ENCODE results near the gene COL6A2. TPM values are rescaled to one million over a fixed set of nuclear protein-coding genes. Genes with fewer than 3 reads are reported as not detected.

The COL6A2 gene
- total and polyA plus RNA-seq, 8 donors = 79.3 to 3,737 (median 398) TPM

DNA sequence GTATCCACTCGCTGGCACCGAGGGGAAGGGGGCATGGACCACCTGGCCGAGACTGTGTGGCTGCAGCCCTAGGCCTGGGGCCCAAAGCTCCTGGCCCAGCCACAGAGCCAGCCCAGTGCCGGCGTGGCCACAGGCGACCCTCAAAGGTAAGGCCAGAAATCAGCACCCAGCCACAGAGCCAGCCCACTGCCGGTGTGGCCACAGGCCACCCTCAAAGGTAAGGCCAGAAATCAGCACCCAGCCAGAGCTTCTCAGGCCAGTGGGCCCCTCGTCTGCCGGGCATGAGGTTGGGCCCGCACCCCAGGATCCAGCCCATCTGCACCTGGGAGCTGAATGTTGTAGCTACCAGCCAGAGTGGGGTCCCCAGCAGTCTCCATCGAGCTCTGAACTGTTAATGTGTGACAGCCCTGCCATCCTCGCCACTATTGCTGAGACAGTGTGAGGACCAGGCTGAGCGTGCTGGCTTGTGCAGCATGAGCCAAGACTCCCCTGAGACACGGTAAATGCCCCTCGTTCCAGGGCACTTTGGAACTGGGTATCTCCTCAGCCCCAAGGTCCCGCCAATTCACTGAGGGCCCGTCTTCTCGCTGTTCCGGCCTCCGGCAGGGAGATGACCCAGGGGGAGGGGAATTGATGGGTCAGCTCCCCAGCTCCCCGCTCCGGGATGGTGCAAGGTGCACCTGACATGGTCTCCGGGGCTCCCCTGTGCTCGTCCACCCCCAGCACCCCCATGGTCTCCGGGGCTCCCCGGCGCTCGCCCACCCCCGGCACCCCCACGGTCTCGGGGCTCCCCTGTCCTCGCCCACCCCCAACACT, 62.1 kb downstream of the COL6A2 start:
- WGBS, 5 donors = 91 to 97% (median 95%) methylated on average over 20 to 32 of the region's 32 CpGs
- no peak for TF ChIP-seq POLR2A (IDR thresholded peaks at IDR 0.05)
- intact Hi-C loops (cut with DNase I; ENCODE audit: low total_unique reads) = no loop called here
- Histone ChIP-seq H3K4me3 (no peak overlapping the region), H3K27ac (no peak overlapping the region), H3K9me3 (no peaks in the 10 kb centered on the region), H3K27me3 (peaks cover 0 to 30% (median 11%) of the 10 kb centered on the region in 3 donors), H3K36me3 (peaks cover 0 to 17% (median 3%) of the 10 kb centered on the region in 4 donors), H3K4me1 (peaks cover 0 to 11% (median 0%) of the 10 kb centered on the region in 4 donors)
- DNase-seq = peak in 1 of 2 donors; percentile 14

DNA sequence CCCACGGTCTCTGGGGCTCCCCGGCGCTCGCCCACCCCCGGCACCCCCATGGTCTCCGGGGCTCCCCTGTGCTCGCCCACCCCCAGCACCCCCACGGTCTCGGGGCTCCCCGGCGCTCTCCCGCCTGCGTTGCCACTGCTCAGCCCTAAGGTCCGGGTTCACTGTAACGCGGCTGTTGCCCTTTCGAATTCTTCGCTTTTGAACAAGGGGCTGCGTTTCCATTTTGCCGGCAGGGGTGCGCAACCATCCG, 62.7 kb downstream of the COL6A2 start:
- no peaks in the 10 kb centered on the region for H3K9me3 ChIP-seq
- H3K27me3 ChIP-seq = peaks cover 0 to 30% (median 11%) of the 10 kb centered on the region in 3 donors
- H3K4me3 ChIP-seq = no peak overlapping the region
- TF ChIP-seq CTCF (IDR thresholded peaks at IDR 0.05) = no peak
- TF ChIP-seq EP300 (IDR thresholded peaks at IDR 0.05) = no peak
- TF ChIP-seq POLR2AphosphoS5 (IDR thresholded peaks at IDR 0.05) = no peak
- TF ChIP-seq POLR2A (IDR thresholded peaks at IDR 0.05) = no peak
- H3K36me3 ChIP-seq = peaks cover 0 to 17% (median 3%) of the 10 kb centered on the region in 4 donors
- peaks cover 0 to 11% (median 0%) of the 10 kb centered on the region in 4 donors for H3K4me1 ChIP-seq
- WGBS, 5 donors = 89 to 98% (median 95%) methylated on average over 12 to 22 of the region's 22 CpGs
- no peak for DNase-seq
- intact Hi-C loops (cut with DNase I; ENCODE audit: low total_unique reads) = no loop called here
- H3K27ac ChIP-seq = no peak overlapping the region

DNA sequence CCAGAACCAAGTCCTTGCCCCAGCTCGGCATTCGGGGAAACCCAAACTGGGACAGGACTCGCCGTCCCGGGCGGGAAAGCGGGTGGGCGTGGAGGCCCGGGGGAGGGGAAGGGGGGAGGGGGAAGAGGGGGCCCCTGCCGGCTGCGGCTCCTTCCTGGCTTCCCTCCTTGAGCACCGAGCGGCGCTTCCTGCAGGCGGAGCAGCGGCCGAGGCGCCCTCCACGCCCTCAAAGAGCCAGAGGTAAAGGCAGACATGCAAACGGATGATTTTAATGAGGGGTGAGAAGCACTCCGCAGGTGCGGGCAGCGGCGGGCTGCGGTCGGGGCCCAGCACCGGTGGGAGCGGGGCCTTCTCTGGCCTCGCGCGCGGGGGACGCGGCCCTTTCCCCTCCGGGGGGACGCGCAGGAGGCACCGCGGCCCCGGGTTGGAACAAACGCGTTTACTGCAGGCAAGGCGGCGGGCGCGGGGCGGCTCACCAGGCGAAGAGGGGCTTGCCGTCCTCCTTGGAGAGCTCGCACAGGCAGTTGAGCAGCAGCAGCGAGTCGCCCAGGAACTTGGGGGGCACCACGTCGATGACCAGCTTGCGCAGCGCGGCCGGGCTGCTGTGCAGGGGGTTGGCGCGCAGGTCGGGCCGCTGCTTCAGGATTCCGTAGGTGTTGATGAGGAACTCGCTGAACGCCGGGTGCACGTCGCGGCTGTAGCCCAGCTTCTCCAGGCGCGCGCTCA, 63.2 kb downstream of the COL6A2 start:
- Histone ChIP-seq H3K27me3 (peaks cover 0 to 30% (median 11%) of the 10 kb centered on the region in 3 donors), H3K9me3 (no peaks in the 10 kb centered on the region), H3K36me3 (peaks cover 0 to 17% (median 3%) of the 10 kb centered on the region in 4 donors), H3K4me3 (no peak overlapping the region), H3K27ac (no peak overlapping the region), H3K4me1 (peaks cover 0 to 11% (median 0%) of the 10 kb centered on the region in 4 donors)
- 68 to 97% (median 91%) methylated on average over 45 to 71 of the region's 72 CpGs for WGBS, 5 donors
- intact Hi-C loops (cut with DNase I; ENCODE audit: low total_unique reads) = no loop called here
- DNase-seq = peak; percentile 12 to 21
- TF ChIP-seq EP300 (IDR thresholded peaks at IDR 0.05) (no peak), CTCF (IDR thresholded peaks at IDR 0.05) (no peak), POLR2A (IDR thresholded peaks at IDR 0.05) (no peak), POLR2AphosphoS5 (IDR thresholded peaks at IDR 0.05) (no peak)

- H3K27ac ChIP-seq = no peak overlapping the region
- 74 to 93% (median 90%) methylated on average over 66 to 72 of the region's 72 CpGs for WGBS, 5 donors
- intact Hi-C loops (cut with DNase I; ENCODE audit: low total_unique reads) = no loop called here
- H3K4me3 ChIP-seq = no peak overlapping the region
- no peak for DNase-seq
- peaks cover 0 to 11% (median 0%) of the 10 kb centered on the region in 4 donors for H3K4me1 ChIP-seq
- H3K36me3 ChIP-seq = peaks cover 0 to 17% (median 3%) of the 10 kb centered on the region in 4 donors
- peaks cover 0 to 30% (median 11%) of the 10 kb centered on the region in 3 donors for H3K27me3 ChIP-seq
- no peak for TF ChIP-seq EP300 (IDR thresholded peaks at IDR 0.05)
- TF ChIP-seq POLR2AphosphoS5 (IDR thresholded peaks at IDR 0.05) = no peak
- no peak for TF ChIP-seq CTCF (IDR thresholded peaks at IDR 0.05)
- TF ChIP-seq POLR2A (IDR thresholded peaks at IDR 0.05) = no peak
- no peaks in the 10 kb centered on the region for H3K9me3 ChIP-seq
These were observed 64.0 kb downstream of the COL6A2 start for GRCh38 chr21:46161633-46162592.
